ENCODE measurements around the gene RGS3.

RGS3 gene

DNA sequence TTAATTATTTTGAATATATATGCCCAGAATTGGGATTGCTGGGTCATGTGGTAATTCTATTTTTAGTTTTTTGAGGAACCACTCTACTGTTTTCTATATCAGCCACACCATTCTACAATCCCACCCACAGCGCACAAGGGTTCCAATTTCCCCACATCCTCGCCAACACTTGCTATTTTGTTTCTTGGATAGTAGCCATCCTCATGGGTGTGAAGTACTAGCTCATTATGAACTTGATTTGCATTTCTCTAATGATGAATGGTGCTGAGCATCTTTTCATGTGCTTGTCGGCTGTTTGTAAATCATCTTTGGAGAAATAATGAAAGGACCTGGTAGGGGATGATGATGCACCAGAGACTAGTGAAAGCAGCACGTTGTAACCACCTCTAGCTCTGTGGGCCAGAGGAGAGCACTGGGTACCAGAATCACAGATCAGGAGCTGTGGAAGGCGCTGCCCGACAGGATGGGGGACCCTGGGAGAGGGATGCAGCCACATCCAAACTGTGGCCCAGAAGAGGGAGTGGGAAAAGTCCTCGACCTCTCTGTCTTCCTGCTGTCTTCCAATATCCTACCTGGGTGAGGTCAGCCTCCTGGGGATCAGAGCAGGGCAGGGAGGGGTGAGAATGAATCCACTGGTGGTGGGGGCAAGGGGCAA lies 155.4 kb downstream of the RGS3 start:
- no peak for DNase-seq (ENCODE audit: low read depth in 3 of 3)

DNA sequence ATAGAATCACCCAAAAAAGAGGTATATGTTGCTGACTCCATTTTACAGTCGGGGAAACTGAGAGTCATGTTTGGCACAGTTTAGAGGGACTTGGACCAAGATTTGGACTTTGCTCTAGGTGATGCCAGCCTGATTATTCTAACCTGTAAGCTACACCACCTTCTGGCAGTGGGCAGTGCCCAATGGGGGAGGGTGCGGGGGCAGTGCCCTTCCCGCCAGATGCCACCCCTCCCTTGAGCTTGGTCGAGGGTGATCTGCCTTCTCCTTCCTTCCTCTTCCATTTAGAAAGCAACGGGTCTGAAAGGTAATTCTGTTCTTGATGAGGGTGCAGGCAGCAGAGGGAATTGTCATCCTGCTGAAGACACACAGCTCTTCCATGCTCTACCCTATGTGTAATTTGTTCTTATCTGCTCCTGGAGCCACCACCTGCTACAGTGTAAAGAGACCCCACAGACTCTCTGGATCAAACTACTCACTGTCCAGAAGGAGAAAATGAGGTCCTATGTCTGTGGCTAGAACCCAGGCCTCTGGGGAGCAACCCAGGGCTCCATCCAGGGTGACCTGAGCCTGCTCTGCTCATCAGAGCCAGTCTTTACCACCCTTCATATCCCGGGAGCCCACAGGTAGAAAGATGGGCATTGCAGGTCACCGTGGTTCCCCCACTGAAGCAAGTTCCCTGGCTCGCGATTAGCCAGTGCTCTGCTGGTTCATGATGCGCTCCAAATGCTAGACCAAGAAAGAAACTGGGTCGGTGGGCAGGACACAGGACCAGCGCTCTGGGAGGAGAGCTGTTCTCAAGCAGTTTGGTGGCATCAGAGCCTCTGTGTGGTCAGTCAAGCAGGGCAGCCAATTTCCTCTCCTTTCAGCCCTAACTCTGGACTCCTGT lies 156.2 kb downstream of the RGS3 start:
- DNase-seq (ENCODE audit: low read depth in 3 of 3), result no peak

DNA sequence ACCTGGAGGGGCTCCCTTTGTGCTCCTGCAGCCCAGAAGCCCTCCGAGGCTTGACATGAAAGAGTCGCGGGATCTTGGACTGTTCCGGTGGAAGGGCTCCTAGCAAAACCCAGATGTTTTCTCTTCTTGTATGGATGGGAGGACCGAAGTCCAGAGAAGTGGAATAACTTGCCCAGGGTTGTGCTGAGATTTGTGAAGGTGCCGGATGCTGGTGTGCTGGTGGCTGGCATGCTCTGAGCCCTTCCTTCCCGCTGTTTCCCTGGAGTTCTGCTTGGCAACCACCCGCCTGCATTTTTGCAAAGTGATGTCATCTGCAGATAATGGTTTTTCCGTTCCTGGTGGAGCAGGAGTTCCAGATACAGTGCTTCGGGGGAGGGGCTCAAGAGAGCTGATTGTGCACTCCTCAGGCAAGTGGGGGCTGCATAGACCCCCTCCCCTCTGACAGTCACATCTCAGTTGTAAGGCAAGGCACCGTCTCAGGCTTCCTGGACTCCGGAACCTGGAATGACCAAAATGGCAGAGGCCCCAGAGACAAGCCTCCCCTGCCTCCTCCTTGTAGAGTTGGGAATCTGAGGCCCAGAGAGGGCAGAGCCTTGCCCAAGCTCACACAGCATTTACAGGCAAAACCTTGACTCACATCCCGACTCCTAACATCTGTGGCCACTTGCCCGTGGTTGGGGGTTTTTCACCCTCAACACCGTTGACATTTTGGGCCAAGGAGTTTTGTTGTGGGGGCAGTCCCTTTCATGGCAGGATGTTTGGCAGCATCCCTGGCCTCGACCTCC lies 157.0 kb downstream of the RGS3 start:
- DNase-seq (ENCODE audit: low read depth in 3 of 3), result no peak

DNA sequence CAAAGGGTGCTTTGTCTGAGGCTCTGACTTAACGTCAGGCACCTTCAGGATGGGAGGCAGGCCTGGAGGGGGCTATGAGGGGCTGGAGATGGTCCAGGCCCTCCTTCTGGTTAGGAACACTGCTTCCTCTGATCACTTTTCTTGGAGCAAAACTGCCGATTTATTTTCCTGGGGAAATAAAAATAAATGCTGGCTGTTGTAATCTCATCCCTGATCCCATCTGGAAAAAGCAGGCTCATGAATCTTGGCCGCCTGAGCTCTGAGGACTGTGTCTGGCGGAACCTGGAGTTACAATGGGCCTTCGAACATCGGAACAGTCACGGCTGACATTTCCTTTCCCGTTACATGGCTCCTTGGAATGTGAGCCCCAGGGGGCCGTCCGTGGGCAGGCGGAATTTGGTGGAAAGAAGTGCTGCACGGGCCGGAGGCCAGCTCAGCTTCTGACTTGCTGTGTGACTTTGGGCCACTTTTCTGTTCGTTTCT lies 157.8 kb downstream of the RGS3 start:
- DNase-seq (ENCODE audit: low read depth in 3 of 3), result no peak

DNA sequence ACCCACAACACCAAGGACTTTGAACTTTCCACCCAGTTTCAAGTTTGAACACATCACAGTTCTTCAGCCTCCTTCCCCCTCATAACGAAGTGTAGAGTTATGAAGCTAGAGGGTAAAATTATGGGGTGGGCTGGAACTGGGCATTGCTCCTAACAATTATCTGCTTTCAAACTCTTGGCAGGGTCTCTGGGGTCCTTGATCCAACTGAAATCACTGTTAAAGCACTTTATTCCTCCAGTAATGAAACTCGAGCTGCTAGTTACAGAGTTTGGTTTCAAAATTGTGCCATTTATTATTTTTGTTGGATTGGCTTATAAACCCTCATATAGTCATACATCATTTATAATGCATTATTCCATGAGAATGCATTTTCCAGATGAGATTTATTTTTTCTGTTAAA lies 158.5 kb downstream of the RGS3 start:
- no peak for DNase-seq (ENCODE audit: low read depth in 3 of 3)

DNA sequence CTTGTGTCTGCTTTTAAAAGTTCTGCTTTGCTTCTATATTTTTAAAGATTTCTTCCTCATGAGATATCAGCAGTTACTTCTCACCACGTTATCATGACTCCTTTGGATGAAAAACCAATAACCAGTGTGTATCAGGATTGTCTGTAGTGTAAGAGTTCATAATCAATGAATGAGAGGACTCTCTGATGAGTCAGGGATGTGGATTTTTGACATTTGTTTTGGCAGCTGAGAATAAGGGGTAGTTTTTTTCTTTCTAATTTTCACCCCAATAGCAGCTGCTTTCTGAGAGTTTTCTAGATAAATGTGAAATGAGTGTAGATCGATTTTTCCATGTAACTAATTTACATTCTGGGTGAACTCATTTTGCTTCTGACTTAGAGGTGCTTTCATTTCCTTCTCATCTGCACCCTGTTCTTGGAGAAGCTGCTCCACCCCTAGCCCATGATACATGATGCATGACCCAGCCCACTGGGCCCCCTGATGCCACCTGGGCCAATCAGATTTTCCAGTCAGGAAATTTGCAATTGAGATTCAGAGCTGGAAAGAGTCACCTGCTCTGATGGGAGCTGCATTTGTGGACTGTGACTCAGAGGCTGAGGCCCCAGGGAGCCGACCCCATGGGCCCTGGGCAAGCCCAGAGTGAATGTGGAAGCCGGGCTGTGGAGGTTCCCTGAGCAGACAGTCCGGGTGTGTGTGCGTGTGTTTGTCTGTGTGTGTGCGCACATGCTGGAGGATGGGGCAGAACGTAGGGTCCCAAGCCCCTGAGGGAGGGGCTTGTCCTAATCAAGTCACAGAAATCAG lies 159.3 kb downstream of the RGS3 start:
- no peak for DNase-seq (ENCODE audit: low read depth in 3 of 3)

DNA sequence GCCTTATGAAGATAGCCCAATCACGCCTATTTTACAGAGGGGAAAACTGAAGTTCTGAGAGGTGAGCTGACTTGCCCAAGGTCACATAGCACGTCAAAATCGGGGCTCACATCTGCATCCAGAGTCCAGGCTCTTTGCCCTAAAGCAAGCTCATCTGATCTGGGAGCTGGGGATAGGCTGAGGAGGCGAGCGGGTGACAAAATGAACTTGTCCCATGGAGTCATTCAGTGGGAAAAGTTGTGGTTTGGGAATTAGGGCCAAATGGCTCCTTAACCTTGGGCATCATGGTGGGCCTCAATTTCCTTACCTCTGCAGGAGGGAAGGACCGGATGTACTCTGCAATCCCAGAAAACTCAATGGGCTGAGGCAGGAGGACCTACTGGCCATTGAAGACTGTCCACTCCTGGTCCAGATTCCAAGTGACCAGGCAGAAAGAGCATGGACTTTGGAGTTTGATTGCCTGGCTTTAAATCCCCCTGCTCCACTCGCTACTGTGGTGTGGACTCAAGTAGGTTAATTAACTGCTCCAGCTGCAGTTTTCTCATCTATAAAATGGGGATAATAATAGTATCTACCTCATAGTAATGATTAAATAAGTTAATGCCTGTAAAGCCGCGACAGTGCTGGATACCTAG lies 160.4 kb downstream of the RGS3 start:
- no peak for DNase-seq (ENCODE audit: low read depth in 3 of 3)

DNA sequence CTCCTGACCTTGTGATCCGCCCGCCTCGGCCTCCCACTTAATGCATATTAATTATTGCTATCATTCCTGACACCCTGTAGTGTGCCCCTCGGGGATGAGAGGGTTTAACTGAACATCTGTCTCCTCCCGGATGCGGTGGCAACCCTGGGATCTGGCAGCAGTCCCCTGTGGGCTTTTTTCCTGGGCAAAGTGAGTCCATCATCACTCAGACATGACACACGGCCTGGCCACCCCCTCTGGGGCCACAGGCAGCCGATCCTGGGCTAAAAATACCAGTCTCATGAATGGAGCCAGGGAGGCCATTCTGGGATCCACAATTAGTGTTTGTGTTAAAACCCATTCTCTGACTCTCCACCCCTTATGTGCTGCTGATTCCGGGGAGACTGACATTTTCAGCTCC lies 161.2 kb downstream of the RGS3 start:
- no peak for DNase-seq (ENCODE audit: low read depth in 3 of 3)

DNA sequence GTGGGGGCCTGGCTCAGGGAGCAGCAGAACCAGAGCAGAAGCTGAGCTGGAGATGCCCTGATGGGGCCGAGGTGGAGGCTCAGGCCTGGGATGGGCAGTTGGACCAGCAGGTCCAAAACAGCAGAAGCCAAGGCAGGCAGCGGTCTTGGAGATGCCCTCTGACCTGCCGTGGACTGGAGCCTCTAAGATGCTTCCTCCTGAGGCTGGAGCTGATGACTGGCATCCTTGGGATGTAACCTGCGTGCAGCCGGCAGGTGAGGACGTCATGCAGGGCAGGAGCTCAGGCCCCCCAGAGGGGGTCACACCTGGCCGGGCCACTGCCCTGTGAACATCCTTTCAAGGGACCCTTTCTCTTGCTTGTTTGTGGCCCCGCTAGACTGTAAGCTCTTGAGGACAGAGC lies 162.0 kb downstream of the RGS3 start:
- no peak for DNase-seq (ENCODE audit: low read depth in 3 of 3)

DNA sequence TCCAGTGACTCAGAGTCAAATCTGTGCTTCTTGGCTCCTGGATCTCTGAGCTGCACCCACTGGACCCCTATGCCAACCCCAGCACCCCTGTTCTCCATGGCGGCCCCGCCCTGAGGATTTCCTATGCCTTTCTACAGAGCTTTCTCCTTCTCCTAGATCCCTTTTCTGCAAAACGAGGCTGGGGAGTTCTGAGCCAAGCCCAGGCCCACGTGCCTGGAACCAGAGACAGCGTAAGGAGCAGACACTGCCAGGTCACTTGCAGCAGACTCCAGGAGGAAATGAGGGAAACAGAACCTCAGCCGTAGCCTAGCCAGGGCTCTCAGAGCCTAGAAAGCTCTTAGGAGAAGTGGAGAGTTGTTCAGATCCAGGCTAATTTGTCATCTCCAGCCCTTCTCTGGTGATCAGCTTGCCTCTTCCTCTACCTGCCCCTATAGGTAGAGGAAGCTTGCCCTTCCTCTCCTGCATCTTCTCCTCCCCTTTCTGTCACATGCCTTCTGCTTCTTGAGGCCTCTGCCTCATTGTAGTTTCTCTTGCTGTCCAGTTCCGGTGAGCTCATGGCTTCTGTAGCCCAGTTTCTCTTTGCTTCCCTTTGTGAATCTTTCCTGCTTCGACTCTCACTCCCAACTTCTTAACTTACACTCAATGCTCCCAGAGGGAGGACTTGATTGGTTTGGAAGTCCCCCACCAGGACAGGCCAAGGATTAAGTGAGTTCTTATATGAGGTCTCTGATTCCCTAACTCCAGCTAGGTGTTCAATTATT lies 163.4 kb downstream of the RGS3 start:
- DNase-seq (ENCODE audit: low read depth in 3 of 3), result no peak

DNA sequence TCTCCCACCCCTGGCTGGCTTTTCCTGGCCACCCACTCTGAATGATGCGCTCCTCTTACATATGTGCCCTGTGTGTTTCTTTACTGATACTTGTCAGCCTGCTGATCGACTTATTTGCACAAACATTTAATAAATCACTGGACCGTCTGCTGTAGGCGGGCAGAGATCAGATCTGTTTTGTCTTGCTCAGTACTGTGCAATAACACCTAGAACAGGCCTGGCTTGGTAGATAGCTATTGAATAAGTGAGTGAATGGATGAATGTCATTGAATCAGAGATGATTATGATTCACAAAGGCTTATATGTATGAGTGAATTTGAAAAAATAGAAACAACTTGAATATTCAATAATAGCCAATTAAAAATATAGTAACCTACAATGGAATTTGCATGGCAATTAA lies 165.1 kb downstream of the RGS3 start:
- no peak for DNase-seq (ENCODE audit: low read depth in 3 of 3)

DNA sequence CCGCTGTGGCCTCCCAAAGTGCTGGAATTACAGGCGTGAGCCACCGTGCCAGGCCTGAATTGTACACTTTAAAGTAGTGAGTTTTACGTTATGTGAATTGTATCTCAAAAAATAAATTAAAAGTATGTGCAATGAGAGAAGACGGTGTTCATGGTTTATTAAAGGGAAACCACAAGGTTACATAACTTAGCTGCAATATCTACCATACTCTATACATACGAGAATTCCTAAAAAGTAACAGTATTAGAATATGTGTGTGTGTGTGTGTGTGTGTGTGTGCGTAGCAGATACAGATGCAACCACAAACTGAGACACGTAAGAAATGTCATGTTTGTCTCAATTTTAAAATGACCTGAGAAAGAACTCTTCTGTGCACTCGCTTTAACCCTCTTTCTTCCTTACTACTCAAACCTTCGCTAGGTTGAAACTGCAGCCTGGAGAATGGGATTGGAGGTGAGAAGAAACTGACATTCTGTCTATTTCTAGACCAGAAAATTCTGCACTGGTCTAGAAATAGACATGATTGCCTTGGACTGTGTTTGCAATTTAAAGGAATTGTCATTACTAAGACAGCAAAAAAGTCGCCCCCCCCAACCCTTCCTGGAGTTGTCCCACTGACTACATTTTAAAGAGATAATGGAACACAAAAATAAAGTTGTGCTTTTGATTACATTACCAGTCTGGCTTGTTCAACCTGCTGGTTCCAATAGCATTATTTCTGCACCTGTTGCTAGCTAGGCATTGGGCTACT lies 167.0 kb downstream of the RGS3 start:
- no peak for DNase-seq (ENCODE audit: low read depth in 3 of 3)

DNA sequence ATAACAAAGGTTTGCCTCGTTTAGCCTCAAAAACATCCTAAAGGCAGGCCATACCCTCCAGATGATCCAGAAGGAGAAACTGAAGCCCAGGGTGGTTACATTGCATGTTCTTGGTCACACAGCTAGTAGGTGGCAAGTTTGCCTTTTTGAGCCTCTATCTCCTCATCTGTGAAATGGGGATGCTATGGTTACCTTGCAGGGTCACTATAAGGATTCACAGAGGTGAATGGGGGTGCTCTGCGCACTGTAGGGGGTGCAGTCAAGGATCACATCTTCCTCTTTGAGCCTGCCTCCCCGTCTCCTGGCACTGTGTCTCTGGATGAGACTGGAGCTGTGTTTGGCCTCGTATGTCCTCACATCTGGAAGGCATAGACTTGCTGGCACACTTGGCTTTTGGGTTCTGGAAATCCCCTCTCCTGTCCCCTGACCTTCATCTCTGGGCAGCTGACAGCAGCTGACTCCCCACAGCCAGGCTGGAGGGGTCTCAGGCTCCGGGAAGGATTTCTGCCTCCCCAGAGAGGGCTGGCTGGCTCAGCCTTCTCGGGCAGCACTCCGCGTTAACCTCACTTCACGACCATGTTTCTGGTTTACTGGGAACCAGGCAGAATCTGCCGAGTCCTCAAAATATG lies 167.7 kb downstream of the RGS3 start:
- DNase-seq (ENCODE audit: low read depth in 3 of 3), result no peak

DNA sequence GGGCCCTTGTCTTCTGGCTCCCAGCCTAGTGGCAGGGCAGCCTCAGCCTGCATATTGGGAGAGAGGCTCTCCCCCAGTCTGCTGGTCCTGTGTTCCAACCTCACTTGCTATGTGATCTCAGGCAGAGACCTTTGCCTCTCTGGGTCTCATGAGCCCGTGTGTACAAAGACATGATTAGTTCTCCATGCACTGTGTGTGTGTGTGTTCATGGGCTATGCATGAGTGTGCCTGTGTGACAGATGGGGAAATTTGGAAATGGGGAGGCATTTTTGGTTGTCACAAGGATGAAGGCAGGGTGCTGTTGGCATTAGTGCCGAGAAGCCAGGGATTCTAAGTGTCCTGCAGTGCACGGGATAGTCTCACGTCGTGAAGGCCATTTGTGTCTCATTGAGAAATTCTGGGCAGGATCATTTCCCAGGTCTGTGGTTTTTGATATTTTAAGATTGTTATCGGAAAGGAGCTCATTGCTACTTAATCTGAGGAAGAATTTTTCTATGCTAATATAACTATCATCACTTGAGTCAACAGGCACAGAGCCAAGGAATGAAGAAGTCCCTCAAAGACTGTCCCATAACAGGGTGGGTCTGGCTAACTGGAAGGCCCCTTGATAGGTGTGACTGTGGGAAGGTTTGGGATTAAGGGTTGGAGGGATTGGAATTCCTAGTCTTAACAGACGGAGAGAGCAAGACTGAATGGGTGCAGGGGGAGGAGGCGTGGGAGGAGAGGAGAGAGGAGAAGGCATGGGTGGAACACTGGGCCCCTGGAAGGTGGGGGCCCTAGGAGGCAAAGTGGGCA lies 168.5 kb downstream of the RGS3 start:
- DNase-seq (ENCODE audit: low read depth in 3 of 3), result no peak

DNA sequence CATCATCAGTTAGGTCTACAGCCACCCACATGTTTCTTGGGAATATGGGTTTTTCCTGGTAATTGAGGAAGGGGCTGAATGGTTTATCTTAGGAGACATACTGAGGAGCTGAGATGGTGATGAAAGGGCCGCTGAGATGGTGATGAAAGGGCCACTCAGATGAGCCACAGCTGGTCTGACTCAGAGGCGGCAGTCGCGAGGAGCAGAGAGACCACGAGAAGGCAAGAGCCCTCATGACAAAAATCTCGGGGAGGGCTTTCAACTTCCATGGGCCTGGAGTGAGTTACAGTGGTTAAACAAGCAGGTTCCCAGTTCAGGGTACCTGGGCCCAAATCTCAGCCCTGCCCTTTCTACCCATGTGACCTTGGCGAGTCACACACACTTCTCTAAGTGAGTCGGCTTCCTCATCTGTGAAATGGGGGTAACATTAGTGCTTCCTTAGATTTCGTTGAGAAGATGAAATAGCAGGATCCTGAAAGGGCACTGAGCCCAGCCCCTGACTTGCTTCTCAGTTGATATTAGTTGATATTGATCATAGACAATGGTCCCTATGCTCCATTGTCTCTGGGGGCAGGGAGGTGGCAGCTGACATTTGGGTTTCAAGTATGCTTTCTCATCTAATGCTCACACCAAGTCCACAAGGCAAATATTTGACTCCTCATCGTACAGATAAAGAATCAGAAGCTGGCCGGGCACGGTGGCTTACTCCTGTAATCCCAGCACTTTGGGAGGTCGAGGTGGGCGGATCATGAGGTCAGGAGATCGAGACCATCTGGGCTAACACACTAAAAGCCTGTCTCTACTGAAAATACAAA lies 169.5 kb downstream of the RGS3 start:
- no peak for DNase-seq (ENCODE audit: low read depth in 3 of 3)

DNA sequence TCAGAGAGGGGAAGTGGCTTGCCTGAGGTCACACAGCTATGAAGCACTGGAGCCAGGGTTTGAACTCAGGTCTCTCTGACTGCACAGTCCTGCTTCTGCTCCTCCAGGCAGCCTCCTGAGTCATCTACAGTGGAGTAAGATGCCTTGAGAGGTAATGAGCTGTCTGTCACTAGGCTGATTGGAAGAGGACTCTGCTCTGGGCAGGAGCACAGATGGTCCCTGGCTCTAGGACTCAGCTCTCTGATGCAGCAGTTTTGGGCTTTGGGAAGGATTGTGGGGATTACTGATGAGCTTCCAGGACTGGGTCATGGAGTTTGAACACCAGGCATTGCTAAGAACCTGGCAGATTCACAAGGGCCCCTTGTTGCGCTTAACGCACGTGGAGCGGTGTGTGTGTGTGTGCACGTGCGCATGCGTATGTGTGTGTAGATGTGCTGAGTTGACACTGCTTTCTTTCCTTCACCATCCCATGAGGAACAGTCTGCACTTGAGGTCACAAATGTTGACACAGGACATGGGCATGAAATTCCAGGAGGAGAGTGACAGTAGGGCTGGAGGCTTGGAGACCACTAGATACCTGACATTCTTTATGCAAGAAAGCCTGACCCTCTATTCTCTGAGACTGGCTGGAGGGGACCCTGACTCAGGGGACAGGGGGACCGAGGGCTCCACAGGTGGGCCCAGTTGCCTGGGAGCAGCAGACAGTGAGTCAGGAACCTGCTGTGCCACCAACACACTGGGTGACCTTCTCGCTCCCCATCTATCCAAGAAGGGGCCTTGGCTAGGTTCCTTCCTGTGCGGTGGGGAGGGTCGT lies 170.5 kb downstream of the RGS3 start:
- DNase-seq (ENCODE audit: low read depth in 3 of 3), result no peak
